C4-2B (cell line): Measurements from ENCODE around the gene SRSF4.
"Not testable (repeated sequence)": the region's sequence is repeated elsewhere in the genome, so short reads cannot be mapped to it uniquely, and the experiment has no call there.

Experiments
- H3K27ac ChIP-seq: fragments of 450-650 bp; 2 replicates; pipeline ENCODE4 v1.5.1; 2017
- CTCF ChIP-seq: fragments of 450-650 bp; conservative IDR thresholded peaks from 2 replicates; pipeline ENCODE4 v1.5.1; 2017; ENCODE audit warnings: mild to moderate bottlenecking
- ZFX ChIP-seq: fragments of 450-650 bp; IDR thresholded peaks from 2 replicates; pipeline ENCODE4 v1.6.1; 2017

Gene SRSF4

GRCh38 chr1:29223521-29223920, 41.8 kb upstream of the SRSF4 start:
- no peak for TF ChIP-seq ZFX
- no peak for TF ChIP-seq CTCF
- H3K27ac ChIP-seq = no peak overlapping the region

- no peak overlapping the region for H3K27ac ChIP-seq
- TF ChIP-seq ZFX (no peak), CTCF (no peak)
Observed at GRCh38 chr1:29222686-29223085, 41.0 kb upstream of the SRSF4 start.

- not testable (repeated sequence) for H3K27ac ChIP-seq
Observed at GRCh38 chr1:29222260-29222659, 40.6 kb upstream of the SRSF4 start.

GRCh38 chr1:29221296-29221695, 39.6 kb upstream of the SRSF4 start:
- H3K27ac ChIP-seq = no peak overlapping the region
- no peak for TF ChIP-seq CTCF

- TF ChIP-seq CTCF (no peak), ZFX (no peak)
- H3K27ac ChIP-seq = no peak overlapping the region
Observed at GRCh38 chr1:29218223-29218622, 36.5 kb upstream of the SRSF4 start.

- no peak for TF ChIP-seq CTCF
- TF ChIP-seq ZFX = no peak
- no peak overlapping the region for H3K27ac ChIP-seq
Observed at GRCh38 chr1:29217633-29218032, 35.9 kb upstream of the SRSF4 start.

GRCh38 chr1:29213055-29213454, 31.4 kb upstream of the SRSF4 start:
- H3K27ac ChIP-seq = no peak overlapping the region
- TF ChIP-seq ZFX (no peak), CTCF (no peak)

- TF ChIP-seq CTCF (no peak), ZFX (no peak)
- H3K27ac ChIP-seq = no peak overlapping the region
Observed at GRCh38 chr1:29211086-29212030, 29.7 kb upstream of the SRSF4 start.
